ENCODE results near the gene ABCB9.
"Not testable (repeated sequence)": the region's sequence is repeated elsewhere in the genome, so short reads cannot be mapped to it uniquely, and the experiment has no call there.

The ABCB9 gene

DNA sequence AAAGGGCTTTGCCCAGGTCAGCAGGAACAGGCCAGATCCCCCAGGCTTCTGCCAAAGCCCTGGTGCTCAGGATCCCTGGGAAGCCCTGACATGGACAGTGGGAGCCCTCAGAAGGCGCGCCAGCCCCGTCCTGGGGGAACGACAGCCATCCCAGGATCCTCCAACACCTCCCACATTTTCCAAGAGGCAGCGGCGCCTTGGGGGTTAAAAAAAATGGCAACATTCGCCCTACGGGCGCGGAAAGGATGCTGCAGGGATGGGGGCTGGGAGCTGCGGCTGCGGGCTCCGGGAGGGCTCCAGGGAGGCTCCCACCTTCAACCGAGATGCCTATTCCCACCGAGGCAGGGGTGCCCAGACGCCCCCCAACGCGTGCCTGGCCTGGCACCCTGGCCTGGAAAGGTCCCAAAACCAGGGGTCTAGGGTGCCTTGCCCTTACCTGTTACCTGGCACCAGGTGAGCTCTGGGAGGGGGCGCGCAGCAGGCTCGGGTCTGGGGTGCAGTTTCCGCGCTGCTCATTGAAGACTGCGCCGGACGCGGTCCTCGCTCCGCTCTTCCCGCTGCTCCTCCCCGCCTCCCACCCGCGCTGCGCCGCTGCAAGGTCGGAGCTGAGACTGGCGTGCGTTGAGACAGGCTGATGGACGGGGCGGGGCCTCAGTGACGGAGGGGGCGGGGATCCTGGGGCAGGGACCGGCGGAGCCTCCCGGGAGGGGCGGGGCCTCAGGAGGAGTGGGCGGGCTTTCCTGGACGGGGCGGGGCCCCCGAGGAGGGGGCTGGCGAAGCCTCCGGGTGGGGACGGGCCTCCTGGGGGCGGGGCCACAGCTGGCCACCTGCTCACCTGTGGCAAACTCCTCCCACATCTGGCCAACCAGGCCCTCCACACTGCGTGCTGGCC lies at the start of gene ABCB9:
Gene ABCB9, minus strand, starts transcription at position 613 of the 892 bp plus-strand sequence. CDS start 6,228 bp downstream, outside the sequence.
- peak; percentile 53 to 63 for DNase-seq (ENCODE audit: low read depth in 2 of 2)

DNA sequence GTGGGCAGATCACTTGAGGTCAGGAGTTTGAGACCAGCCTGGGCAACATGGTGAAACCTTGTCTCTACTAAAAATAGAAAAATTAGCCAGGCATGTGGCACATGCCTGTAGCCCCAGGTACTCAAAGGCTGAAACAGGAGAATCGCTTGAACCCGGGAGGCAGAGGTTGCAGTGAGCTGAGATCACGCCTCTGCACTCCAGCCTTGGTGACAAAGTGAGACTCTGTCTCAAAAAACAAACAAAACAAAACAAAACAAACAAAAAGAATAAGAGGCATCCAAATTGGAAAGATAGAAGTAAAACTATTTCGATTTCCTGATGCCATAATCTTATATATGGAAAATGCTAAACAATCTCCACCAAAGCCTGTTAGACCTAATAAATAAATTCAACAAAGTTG lies 48.2 kb upstream of the ABCB9 start:
- DNase-seq (ENCODE audit: low read depth in 2 of 2), result not testable (repeated sequence)

DNA sequence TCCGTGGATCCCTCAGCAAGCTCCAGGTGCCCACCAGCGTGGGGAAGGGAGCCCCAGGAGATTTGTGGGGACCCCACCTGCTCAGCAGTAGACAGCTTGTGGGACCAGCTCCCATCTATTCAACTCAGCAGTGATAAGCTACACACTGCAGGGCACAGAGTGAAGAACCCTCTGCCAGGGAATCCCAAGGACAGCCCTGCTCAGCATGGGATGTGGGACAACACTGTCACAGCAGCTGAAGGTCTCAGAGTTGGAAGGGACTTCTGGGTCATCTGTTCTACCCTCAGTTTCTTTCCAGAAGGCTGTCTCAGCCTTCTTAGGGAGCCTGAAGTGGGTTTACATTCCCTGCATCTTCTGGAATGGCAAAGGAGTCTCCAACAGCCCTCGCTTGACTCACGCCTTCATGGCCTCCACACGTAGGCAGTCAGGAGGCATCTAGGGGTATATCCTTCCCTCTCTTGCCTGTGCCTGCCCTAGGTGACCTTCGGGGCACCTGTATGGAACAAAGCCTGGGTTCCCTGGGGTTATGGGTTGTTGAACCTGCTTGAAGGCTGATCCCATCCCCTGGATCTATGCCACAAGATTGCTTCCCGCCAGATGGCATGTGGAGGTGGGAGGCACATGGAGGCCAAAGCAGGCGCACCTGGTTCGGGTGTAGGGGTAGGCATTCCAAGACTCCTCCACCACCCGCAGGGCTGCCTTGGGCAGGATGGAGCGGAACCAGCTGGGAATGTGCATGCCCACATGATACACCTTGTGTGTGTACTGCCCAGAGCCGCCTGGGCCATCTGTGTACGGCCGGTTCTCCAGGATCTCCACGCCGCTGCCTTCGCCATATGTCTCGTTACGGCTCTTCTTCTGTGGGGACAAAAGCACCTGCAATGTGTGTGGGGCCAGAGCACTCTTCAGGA lies 47.2 kb upstream of the ABCB9 start:
- no peak for DNase-seq (ENCODE audit: low read depth in 2 of 2)

DNA sequence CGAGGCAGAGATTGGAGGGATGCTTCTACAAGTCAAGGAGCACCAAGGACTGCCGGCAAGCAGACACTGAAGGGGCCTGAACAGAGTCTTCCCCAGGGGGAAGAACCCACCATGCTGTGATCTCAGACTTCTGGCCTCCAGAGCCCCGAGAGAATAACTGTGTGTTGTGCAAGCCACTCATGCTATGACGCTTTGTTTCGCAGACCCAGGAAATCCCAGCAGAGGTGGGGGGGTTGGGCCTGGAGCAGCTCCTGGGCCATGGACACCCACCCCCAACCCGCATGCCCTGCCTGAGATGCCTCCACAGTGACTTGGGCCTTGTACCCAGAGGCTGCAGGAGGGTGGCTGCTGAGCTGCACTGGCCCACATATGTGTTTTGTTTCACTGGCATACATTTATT lies 45.4 kb upstream of the ABCB9 start:
- DNase-seq (ENCODE audit: low read depth in 2 of 2), result no peak

DNA sequence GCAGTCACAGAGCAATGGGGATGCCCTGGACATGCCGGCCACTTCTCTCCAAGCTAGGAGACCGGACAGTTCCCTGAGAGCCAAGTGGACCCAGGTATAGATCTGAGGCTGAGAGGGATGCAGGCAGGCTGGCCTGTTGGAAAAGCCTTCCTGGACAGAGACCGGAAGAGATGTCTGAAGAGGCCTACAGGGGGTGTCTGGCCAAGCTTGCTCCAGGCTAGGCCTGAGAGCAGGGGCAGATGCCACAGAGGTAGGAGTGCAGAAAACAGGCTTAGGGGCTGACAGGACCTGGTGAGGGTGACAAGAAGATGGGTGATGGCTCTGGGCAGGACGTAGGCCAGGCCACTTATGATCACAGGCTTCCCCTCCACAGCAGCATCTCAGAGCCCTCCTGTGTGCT lies 44.4 kb upstream of the ABCB9 start:
- no peak for DNase-seq (ENCODE audit: low read depth in 2 of 2)

DNA sequence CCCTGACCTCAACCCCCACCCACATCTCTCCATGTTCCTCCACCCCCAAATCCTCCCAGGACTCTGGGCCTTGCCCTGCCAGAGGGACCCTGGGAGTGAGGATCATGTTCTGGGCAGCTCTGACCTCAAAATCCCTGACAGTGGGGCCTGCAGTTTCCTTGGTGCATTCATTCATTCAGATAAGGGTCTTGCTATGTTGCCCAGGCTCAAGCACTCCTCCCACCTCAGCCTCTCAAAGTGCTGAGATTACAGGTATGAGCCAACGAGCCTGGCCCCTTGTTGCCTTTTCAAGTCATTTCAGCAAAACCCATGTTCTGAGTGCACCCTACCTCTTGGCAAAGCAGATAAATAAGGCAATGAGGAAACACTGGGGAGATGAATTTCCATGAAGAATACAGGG lies 43.8 kb upstream of the ABCB9 start:
- DNase-seq (ENCODE audit: low read depth in 2 of 2), result no peak

GRCh38 chr12:123006977-123007376 lies 40.7 kb upstream of the ABCB9 start:
- DNase-seq (ENCODE audit: low read depth in 2 of 2), result no peak

DNA sequence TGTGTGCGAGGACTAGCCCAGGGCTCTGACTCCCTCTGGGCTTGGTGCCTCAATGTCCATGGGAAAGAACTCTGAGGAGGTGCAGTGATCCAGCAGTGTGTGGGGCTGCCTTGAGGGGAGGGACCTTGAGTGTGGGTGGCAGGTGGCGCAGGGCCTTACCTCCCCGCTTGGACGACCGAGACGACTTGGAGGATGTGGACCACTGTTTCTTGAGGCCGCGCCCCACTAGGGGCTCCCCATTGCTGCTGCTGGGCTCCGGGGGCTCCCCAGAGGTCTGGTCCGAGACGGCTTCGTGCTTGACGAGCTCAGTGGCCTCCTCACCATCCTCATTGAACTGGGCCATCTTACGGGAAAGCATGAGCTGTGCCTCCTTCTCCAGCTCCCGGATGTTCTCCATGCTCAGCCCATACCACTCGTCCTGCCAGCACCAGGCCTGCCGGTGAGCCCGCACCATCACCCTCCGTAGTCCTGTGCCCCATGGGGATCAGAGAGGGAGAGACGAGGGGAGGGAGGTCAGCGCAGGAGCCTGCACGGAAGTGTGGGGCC lies 38.9 kb upstream of the ABCB9 start:
- DNase-seq (ENCODE audit: low read depth in 2 of 2), result no peak

DNA sequence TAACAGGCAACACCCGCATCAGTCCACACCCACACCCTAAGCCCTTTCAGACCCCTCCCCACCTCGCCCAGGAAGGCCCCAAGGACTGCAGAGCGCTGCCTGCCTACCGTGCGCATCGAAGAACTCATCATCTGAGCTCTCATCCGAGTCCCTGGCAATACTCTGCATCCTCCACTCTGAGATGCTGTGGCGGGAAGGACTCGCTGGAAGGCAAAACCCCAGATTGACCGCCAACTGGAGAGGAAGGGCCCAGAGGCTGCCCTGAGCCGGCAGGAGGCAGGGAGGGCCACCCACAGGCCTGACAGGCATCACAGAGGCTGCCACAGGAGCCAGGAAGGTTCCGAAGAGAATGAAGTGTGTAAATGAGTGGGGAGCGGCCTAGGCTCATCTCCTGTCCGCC lies 38.0 kb upstream of the ABCB9 start:
- DNase-seq (ENCODE audit: low read depth in 2 of 2), result no peak

GRCh38 chr12:123003257-123003656 lies 37.0 kb upstream of the ABCB9 start:
- DNase-seq (ENCODE audit: low read depth in 2 of 2), result no peak

GRCh38 chr12:123001464-123001863 lies 35.2 kb upstream of the ABCB9 start:
- DNase-seq (ENCODE audit: low read depth in 2 of 2), result no peak

DNA sequence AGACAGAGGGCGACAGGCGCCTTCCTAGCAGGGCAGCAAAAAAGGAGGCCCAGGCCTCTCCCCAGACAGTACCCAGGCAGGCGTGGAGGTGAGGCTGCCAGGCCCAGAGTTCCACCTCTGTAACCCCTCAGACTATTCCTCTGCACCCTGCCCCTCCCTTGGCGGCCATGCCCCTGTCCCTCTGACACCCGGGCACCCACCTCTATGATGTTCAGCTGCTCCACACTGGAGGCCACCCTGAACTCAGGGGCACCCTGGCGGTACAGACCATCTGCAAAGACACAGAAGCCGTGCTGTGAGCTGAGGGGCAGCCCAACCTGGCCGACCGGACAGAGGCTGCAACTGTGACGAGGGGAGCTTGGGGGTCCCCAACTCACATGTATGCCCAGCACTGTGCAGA lies 34.3 kb upstream of the ABCB9 start:
- DNase-seq (ENCODE audit: low read depth in 2 of 2), result no peak

- no peak for DNase-seq (ENCODE audit: low read depth in 2 of 2)
These were observed 33.7 kb upstream of the ABCB9 start for GRCh38 chr12:122999986-123000420.

GRCh38 chr12:122999196-122999946 lies 33.1 kb upstream of the ABCB9 start:
- DNase-seq (ENCODE audit: low read depth in 2 of 2), result no peak

DNA sequence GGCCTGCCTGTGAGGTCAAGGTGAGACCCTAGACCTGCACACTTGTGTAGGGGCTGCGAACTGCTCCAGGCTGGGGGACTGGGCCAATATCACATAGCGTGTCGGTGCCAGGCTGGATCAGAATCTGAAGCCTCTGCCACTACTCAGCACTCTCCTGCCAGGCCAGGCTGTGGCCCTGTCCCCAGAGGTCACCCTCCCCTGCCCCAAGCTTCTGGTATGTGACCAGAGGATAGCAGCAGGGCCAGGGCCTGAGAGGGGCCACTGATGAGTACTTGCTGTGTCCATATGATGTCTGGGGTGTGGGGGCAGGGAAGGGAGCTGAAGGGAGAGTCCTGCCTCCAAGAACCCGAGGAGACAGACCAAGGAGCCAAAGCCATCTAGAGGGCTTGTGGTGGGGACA lies 32.1 kb upstream of the ABCB9 start:
- DNase-seq (ENCODE audit: low read depth in 2 of 2), result no peak

DNA sequence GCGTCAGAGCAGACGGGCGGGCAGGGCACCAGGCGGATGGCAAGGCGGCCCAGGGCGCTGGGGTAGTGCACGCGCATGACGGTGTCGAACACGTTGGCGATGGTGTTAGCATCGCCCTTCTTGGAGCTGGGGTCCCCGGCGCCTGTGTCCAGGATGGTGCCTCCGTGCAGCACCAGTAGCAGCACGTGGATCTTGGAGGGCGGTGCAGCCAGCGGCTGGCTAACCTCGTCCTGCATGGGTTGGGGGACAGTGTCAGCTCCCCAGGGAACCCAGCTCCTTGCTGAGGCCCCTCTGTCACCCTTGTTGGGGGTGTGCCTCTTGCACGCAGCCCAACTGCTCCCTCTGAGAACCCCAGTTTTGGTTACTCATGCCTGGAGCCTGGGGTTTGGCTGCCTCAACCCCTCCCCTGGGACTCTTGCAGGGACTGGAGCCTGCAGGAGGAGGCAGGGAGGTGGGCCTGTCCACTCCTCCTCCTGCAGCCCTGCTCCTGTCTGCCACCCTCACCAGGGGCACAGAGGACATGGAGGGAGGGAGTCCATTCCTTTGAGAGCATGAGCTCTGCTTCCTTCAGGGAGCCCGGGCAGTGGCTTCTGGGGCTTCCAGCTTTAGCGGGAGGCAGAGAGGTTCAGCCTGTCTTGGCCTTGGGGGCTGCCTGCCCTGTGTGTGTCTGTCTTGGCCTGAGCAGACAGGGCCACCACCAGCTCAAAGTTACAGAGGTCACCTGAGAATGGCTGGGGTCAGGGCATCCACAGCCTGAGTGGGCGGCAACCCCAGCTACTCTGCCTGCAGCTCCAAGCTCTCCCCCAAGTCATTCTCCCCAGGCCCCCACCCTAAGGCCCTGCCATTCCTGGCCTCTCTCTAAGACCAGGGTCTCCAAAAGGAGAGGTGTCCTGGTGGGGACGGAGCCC lies 31.3 kb upstream of the ABCB9 start:
- no peak for DNase-seq (ENCODE audit: low read depth in 2 of 2)

DNA sequence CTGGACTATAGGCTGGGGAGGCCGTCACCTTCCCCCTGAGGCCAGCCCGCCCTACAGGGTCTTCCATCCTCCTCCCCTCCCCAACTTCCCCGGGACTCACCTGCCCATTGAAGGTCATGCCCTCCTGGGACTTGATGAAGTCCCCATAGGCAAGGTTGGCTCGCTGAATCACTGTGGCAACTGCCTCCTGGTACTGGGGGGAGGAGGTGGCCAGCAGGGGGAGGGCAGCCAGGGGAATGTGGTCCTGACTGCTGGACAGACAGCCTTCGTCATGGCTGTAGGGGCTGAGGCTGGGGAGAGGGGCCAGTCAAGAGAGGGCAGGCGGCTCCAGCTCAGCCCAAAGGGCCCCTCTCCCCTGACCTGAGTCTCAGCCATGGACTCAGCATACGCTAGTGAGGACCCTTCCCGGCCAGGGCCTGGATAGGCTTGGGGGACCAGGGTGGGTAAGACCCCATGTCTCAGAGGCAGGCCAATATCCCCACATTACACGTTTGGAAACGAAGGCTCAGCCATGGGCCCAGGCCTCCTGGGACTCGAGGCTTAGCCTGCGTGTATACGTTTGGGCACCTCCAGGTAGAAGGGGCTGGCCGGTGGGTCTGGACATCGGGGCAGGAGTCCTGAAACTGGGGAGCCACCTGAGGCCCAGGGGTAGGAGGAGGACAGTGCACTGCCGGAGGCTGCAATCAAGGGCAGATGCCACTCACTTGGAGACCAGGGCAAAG lies 30.5 kb upstream of the ABCB9 start:
- no peak for DNase-seq (ENCODE audit: low read depth in 2 of 2)

DNA sequence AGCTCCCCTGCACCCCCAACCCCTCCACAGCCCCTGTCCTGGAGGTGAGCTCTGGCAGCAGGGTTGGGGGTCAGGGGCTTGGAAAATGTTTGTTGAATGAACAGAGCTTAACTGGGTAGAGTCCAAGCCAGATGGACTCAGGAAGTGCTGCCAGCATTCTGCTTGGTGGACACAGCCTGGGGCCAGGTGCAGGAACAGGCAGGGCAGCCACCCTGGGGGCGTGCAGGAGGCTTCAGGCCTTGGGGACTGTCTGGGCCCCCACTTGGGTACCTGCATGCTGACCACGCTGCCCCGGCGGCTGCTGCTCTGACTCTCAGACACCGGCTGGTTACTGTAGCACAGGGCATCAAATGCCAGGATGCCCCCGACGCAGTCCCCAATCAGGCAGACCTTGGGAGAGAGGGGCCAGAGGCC lies 29.9 kb upstream of the ABCB9 start:
- no peak for DNase-seq (ENCODE audit: low read depth in 2 of 2)

- DNase-seq (ENCODE audit: low read depth in 2 of 2), result no peak
These were observed 29.4 kb upstream of the ABCB9 start for GRCh38 chr12:122995503-122996187.
